AG09319 (cell line): Measurements from ENCODE around the gene POLH.

Experiments used
- DNase-seq: peaks from one replicate; pipeline ENCODE4 v3.0.0-alpha.2; 2010; ENCODE audit warnings: low read depth; ENCODE audit errors: extremely low read depth
- TF ChIP-seq, protein P1 (sequence below): IDR thresholded peaks from 2 replicates; pipeline ENCODE4 v1.5.1; 2011; ENCODE audit warnings: low read depth, mild to moderate bottlenecking, inconsistent platforms, low read length, moderate library complexity

Gene POLH

DNA sequence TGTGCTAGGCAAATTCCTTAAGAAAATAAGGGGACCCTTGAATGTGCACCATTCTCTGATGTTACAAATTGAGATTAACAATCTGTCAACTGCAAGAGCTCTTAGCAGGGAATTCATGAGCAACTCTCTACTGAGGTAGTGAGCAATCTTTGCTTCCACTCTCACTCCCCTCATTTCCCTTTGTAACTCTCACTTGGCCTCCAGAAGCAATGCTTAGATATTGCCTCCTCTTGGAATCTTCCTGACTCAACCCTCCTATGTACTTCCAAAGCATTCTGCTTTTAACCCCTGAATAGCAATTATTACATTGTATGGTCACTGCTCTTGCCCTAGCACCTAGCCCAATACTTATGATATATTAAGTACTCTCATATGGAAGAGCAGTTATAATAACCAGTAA, 16.7 kb upstream of the POLH start:
- TF ChIP-seq, protein P1, sequence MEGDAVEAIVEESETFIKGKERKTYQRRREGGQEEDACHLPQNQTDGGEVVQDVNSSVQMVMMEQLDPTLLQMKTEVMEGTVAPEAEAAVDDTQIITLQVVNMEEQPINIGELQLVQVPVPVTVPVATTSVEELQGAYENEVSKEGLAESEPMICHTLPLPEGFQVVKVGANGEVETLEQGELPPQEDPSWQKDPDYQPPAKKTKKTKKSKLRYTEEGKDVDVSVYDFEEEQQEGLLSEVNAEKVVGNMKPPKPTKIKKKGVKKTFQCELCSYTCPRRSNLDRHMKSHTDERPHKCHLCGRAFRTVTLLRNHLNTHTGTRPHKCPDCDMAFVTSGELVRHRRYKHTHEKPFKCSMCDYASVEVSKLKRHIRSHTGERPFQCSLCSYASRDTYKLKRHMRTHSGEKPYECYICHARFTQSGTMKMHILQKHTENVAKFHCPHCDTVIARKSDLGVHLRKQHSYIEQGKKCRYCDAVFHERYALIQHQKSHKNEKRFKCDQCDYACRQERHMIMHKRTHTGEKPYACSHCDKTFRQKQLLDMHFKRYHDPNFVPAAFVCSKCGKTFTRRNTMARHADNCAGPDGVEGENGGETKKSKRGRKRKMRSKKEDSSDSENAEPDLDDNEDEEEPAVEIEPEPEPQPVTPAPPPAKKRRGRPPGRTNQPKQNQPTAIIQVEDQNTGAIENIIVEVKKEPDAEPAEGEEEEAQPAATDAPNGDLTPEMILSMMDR, result no peak
- no peak for DNase-seq

GRCh38 chr6:43570876-43571441, 5.0 kb upstream of the POLH start:
- DNase-seq, result no peak
- TF ChIP-seq, protein P1, result no peak

DNA sequence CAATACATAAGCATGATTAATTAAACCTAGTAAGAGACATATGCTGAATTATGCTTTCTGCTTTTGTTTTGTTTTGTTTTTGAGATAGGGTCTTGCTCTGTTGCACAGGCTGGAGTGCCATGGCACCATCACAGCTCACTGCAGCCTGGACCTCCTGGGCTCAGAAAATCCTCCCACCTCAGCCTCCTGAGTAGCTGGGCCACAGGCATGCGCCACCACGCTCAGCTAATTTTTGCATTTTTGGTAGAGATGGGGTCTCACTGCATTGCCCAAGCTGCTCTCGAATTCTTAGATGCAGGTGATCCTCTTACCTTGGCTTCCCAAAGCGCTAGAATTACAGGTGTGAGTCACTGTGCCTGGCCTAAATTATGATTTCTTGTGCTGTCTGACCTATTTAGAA, 4.0 kb upstream of the POLH start:
- DNase-seq, result no peak
- TF ChIP-seq, protein P1, result no peak

GRCh38 chr6:43575105-43575771, 747 bp upstream of the POLH start:
- no peak for DNase-seq
- TF ChIP-seq, protein P1, result no peak

DNA sequence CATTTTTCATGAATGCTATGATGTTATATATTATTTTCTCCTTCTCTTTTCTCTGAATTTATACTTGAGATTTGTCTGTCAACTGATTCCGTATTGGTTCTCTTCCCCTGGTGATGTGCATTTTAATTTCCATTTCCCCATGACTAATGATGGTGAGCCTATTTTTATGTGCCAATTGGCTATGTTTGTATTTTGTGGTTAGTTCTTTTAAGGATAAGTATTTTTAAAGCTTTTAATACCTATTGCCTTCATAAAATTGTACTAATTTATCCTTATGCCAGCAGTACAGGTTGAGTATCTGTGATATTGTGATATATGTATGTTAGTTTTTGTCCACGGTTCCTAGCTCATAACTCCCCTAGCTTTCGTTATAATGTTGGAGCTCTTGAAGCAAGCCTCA, 2.8 kb downstream of the POLH start:
- no peak for DNase-seq
- TF ChIP-seq, protein P1, result no peak

DNA sequence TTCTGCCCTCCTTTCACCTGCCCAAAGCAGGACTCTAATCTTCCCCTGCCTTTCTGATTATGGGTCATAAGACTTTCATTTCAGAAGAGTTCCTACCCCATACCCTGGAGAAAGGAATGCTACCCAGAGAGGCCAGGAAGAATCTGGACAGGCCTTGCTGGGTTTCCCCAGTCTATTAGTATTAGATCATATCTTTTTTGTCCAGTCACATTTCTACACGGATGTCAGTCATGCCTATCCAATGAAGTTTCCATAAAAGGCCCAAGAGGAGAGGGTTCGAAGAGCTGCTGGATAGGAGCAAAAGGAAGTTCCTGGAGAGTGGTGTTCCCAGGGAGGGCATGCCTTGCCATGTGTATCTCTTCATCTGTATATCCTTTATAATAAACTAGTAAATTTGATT, 3.2 kb downstream of the POLH start:
- DNase-seq, result no peak
- TF ChIP-seq, protein P1, result no peak

GRCh38 chr6:43582911-43583310, 6.9 kb downstream of the POLH start:
- TF ChIP-seq, protein P1, result no peak
- no peak for DNase-seq
